Measurements from ENCODE around the gene PPP1R14C. TPM values are rescaled to one million over a fixed set of nuclear protein-coding genes. Genes with fewer than 3 reads are reported as not detected.
"Not testable (repeated sequence)": the region's sequence is repeated elsewhere in the genome, so short reads cannot be mapped to it uniquely, and the experiment has no call there.

Gene PPP1R14C
- polyA plus RNA-seq, 2 of the 4 experiments (the other 2 are of a cell fraction), result 0.34 to 0.43 TPM

DNA sequence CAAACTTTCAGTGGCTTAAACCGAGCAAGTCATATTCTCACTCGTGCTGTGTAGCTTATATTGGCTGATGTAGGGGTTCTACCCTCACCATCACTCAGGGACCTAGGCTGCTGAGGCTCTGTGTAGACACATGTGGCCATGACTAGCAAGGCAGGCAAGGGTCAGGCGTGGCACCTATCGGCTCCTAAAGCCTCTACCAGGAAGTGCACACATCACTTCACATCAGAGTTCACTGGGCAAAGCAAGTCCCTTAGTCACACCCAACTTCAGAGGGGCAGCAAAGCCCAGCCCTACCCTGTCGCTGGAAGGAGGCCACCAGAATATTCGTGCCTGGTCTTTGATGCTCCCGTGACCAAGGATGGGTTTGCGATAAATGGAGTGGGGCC lies 42.9 kb downstream of the PPP1R14C start:
- TF ChIP-seq HOXB13 (CRISPR knock-in tag; IDR thresholded peaks at IDR 0.05; ENCODE audit: low read depth) (no peak), TFCP2L1 (CRISPR knock-in tag; IDR thresholded peaks at IDR 0.05) (no peak), POLR2A (IDR thresholded peaks at IDR 0.05; ENCODE audit: low read length) (no peak), POLR2AphosphoS2 (conservative IDR thresholded peaks at IDR 0.05; ENCODE audit: low read length) (no peak), ZFP36 (IDR thresholded peaks at IDR 0.05; ENCODE audit: borderline replicate concordance, partially characterized antibody) (no peak), HDAC2 (IDR thresholded peaks at IDR 0.05) (no peak)
- TF ChIP-seq, protein P1, sequence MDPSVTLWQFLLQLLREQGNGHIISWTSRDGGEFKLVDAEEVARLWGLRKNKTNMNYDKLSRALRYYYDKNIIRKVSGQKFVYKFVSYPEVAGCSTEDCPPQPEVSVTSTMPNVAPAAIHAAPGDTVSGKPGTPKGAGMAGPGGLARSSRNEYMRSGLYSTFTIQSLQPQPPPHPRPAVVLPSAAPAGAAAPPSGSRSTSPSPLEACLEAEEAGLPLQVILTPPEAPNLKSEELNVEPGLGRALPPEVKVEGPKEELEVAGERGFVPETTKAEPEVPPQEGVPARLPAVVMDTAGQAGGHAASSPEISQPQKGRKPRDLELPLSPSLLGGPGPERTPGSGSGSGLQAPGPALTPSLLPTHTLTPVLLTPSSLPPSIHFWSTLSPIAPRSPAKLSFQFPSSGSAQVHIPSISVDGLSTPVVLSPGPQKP (IDR thresholded peaks at IDR 0.05; ENCODE audit: low read depth, low read length), result no peak
- TF ChIP-seq, protein P2, sequence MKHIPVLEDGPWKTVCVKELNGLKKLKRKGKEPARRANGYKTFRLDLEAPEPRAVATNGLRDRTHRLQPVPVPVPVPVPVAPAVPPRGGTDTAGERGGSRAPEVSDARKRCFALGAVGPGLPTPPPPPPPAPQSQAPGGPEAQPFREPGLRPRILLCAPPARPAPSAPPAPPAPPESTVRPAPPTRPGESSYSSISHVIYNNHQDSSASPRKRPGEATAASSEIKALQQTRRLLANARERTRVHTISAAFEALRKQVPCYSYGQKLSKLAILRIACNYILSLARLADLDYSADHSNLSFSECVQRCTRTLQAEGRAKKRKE (CRISPR knock-in tag; IDR thresholded peaks at IDR 0.05; ENCODE audit: low read depth), result no peak
- DNase-seq (ENCODE audit: low read depth in 1 of 2, low spot score in 1 of 2) (no peak), ATAC-seq (no peak), FAIRE-seq (no peak)
- Histone ChIP-seq H3K4me3 (no peak overlapping the region), H3K27ac (no peak overlapping the region), H3K4me1 (no peaks in the 10 kb centered on the region), H3K9me3 (no peaks in the 10 kb centered on the region), H3K4me2 (no peak overlapping the region)
- 84% methylated on average over 7 of the region's 8 CpGs for WGBS (ENCODE audit: missing lambda C conversion rate)
- POLR2A ChIA-PET, result no interaction called here
- CTCF ChIA-PET, result interaction anchor here (1.1 kb wide), 1 partner anchor 15 kb away, joined by 3 read pairs; no protein-coding TSS in a partner anchor

DNA sequence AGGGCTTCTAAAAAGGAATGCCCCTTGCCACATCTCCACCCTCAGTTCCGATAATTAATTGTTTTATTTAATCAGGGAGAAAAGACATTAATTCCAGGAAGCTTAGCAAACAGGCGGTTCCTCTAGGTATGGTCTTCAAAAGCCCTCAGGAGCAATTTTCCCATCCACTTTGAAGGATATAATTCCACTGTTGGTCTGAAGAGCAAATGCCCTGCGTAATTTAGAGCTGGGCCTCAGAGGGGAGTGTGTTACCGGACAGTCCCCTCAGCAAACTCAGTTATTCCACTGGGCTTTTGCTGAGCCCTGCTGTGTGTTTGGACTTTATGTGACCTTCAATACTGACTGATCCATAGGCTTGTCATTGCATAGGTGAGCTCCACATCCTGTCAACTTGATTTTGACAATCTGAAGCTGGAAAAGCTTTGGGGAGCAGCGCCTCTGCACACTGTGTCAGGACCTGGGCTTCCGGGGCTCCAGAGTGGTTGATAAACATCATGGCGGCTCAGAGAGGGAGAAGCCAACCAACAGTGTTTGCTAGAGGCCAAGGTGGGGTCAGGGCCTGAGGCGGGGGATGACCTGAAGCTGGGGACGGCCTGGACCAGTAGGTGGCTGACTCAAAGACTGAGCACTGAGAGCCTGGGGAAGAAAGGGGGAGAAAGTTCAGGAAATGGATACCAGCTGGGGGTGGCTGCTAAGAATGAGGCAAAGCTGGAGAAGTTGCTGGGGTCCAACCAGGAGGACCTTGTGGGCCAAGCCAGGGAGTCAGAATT lies 43.5 kb downstream of the PPP1R14C start:
- FAIRE-seq, result no peak
- ChIA-PET POLR2A (no interaction called here), CTCF (interaction anchor here (1.1 kb wide), 1 partner anchor 15 kb away, joined by 3 read pairs; no protein-coding TSS in a partner anchor)
- H3K27ac ChIP-seq, result no peak overlapping the region
- H3K4me2 ChIP-seq, result no peak overlapping the region
- H3K4me3 ChIP-seq, result no peak overlapping the region
- H3K9me3 ChIP-seq, result no peaks in the 10 kb centered on the region
- no peak for TF ChIP-seq POLR2AphosphoS2 (conservative IDR thresholded peaks at IDR 0.05; ENCODE audit: low read length)
- no peak for TF ChIP-seq ZC3H11A (IDR thresholded peaks at IDR 0.05)
- no peak for TF ChIP-seq CBX2 (IDR thresholded peaks at IDR 0.05; ENCODE audit: borderline replicate concordance, low read depth)
- TF ChIP-seq SMC3 (IDR thresholded peaks at IDR 0.05), result no peak
- no peak for TF ChIP-seq GATA3 (IDR thresholded peaks at IDR 0.05; ENCODE audit: borderline replicate concordance)
- TF ChIP-seq HDAC2 (IDR thresholded peaks at IDR 0.05), result no peak
- TF ChIP-seq HEYL (CRISPR knock-in tag; IDR thresholded peaks at IDR 0.05), result no peak
- TF ChIP-seq JUN (IDR thresholded peaks at IDR 0.05), result no peak
- no peak for TF ChIP-seq TP53 (CRISPR knock-in tag; IDR thresholded peaks at IDR 0.05)
- TF ChIP-seq HOXB5 (CRISPR knock-in tag; IDR thresholded peaks at IDR 0.05), result no peak
- TF ChIP-seq PHF8 (IDR thresholded peaks at IDR 0.05; ENCODE audit: borderline replicate concordance, low read depth), result no peak
- no peak for TF ChIP-seq ESRRA (IDR thresholded peaks at IDR 0.05; ENCODE audit: borderline replicate concordance, low read length)
- DNase-seq (ENCODE audit: low read depth in 1 of 2, low spot score in 1 of 2), result no peak
- H3K4me1 ChIP-seq, result peaks cover 3% of the 10 kb centered on the region
- no peak for ATAC-seq
- 78% methylated on average over 9 of the region's 9 CpGs for WGBS (ENCODE audit: missing lambda C conversion rate)

GRCh38 chr6:150187433-150187832 lies 44.6 kb downstream of the PPP1R14C start:
- FAIRE-seq; H3K9me3 ChIP-seq; DNase-seq (ENCODE audit: low read depth in 1 of 2, low spot score in 1 of 2); POLR2A ChIA-PET; H3K4me2 ChIP-seq; H3K27ac ChIP-seq; ATAC-seq; H3K4me3 ChIP-seq: not testable (repeated sequence)
- H3K4me1 ChIP-seq, result peaks cover 11% of the 10 kb centered on the region
- CTCF ChIA-PET, result interaction anchor here (0.5 kb wide), 1 partner anchor 1498 kb away, joined by 3 read pairs; no protein-coding TSS in a partner anchor
- 79% methylated on average over 2 of the region's 2 CpGs for WGBS (ENCODE audit: missing lambda C conversion rate)

GRCh38 chr6:150189122-150189521 lies 46.3 kb downstream of the PPP1R14C start:
- ATAC-seq (no peak), DNase-seq (ENCODE audit: low read depth in 1 of 2, low spot score in 1 of 2) (no peak), FAIRE-seq (no peak)
- TF ChIP-seq BHLHE40 (IDR thresholded peaks at IDR 0.05; ENCODE audit: low read depth, low read length) (no peak), HDAC2 (IDR thresholded peaks at IDR 0.05) (no peak), PHF8 (IDR thresholded peaks at IDR 0.05; ENCODE audit: borderline replicate concordance, low read depth) (no peak), POLR2AphosphoS2 (conservative IDR thresholded peaks at IDR 0.05; ENCODE audit: low read length) (no peak), HOXA7 (CRISPR knock-in tag; IDR thresholded peaks at IDR 0.05) (no peak), FOSB (CRISPR knock-in tag; IDR thresholded peaks at IDR 0.05) (no peak)
- POLR2A ChIA-PET, result no interaction called here
- Histone ChIP-seq H3K27ac (no peak overlapping the region), H3K4me2 (no peak overlapping the region), H3K9me3 (no peaks in the 10 kb centered on the region), H3K4me3 (no peak overlapping the region), H3K4me1 (peaks cover 11% of the 10 kb centered on the region)
- 47% methylated on average over 5 of the region's 5 CpGs for WGBS (ENCODE audit: missing lambda C conversion rate)
- CTCF ChIA-PET, result no interaction called here
